GOT3 (cell line): ENCODE measurements around the gene GNAT2.

Source experiments
- DNase-seq: peaks from one replicate; lab custom pipeline; 2025; ENCODE audit warnings: mixed read lengths; lab: John Stamatoyannopoulos, UW

The GNAT2 gene

GRCh38 chr1:109641861-109642260 is 22.4 kb upstream of the GNAT2 start:
- DNase-seq = no peak

GRCh38 chr1:109641078-109641740 is 21.8 kb upstream of the GNAT2 start:
- no peak for DNase-seq

GRCh38 chr1:109640285-109640865 is 21.0 kb upstream of the GNAT2 start:
- DNase-seq = no peak

GRCh38 chr1:109639841-109640184 is 20.4 kb upstream of the GNAT2 start:
- no peak for DNase-seq

- no peak for DNase-seq
Measured at GRCh38 chr1:109639063-109639840, 19.8 kb upstream of the GNAT2 start.

- DNase-seq = no peak
Measured at GRCh38 chr1:109637446-109637845, 18.0 kb upstream of the GNAT2 start.

- no peak for DNase-seq
Measured at GRCh38 chr1:109636201-109636952, 17.0 kb upstream of the GNAT2 start.

- no peak for DNase-seq
Measured at GRCh38 chr1:109635862-109636200, 16.4 kb upstream of the GNAT2 start.

GRCh38 chr1:109634771-109635750 is 15.6 kb upstream of the GNAT2 start:
- DNase-seq = no peak

- DNase-seq = no peak
Measured at GRCh38 chr1:109634292-109634691, 14.9 kb upstream of the GNAT2 start.

- DNase-seq = no peak
Measured at GRCh38 chr1:109632671-109633346, 13.4 kb upstream of the GNAT2 start.

- no peak for DNase-seq
Measured at GRCh38 chr1:109631513-109632505, 12.4 kb upstream of the GNAT2 start.

- no peak for DNase-seq
Measured at GRCh38 chr1:109630898-109631512, 11.6 kb upstream of the GNAT2 start.

GRCh38 chr1:109630081-109630897 is 10.9 kb upstream of the GNAT2 start:
- no peak for DNase-seq

GRCh38 chr1:109629372-109630030 is 10.1 kb upstream of the GNAT2 start:
- no peak for DNase-seq

GRCh38 chr1:109628540-109629321 is 9.3 kb upstream of the GNAT2 start:
- no peak for DNase-seq
